HG03108 (cell line): ENCODE data around the gene PPP1CB.
"Not testable (repeated sequence)": the region's sequence is repeated elsewhere in the genome, so short reads cannot be mapped to it uniquely, and the experiment has no call there.

ENCODE experiments used
- ATAC-seq: cut with Tn5 transposase; IDR thresholded peaks from one replicate; pipeline ENCODE4 v1.9.1; 2021; ENCODE audit warnings: moderate library complexity; ENCODE audit not compliant: unreplicated experiment

PPP1CB gene

GRCh38 chr2:28742619-28743018 lies 9.0 kb upstream of the PPP1CB start:
- not testable (repeated sequence) for ATAC-seq

- no peak for ATAC-seq
Measured at GRCh38 chr2:28745225-28745624, 6.4 kb upstream of the PPP1CB start.

DNA sequence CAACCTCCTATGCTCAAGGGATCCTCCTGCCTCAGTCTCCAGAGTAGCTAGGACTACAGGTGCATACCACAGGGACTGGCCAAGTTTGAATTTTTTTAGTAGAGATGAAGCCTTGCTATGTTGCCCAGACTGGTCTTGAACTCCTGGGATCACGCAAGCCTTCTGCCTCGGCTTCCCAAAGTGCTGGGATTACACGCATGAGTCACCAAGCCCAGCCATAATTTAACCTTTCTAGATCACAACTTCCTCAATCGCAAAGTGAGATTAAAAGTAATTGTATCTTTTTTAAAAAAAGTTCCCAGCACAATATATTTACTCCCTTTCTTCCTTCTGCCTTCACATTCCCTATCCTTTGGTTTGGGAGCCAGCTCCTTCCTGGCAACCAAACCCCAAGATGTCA lies 5.8 kb upstream of the PPP1CB start:
- no peak for ATAC-seq

DNA sequence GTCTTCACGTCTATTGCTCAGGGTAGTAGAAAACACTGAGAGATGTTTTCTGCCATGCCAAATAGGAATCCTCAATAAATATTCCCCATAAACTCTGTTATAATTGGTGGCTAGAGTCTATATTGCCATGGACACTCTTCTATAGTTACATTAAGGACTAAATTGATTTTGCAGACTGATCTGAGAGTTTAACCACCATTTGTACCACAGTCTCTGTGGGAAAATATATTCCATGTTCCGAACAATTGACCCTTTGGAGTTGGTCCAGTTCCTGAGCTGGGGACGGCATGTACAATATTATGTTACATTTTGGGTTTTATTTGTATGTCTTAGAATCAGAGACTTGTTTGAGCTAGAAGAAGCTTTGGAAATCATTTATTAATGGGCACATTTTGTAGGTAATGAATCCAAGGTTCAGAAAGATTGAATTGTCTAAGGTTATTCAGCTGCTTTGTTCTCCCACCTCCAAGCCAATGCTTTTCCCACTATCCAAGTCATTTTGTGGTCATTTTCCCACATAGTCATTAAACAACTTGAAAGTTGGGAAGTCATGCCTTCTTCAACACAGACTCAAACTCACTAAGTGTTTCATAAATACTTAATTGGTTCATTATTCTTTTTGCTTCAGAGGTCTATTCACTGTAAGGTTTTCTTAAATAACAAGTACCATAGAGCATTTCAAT lies 5.1 kb upstream of the PPP1CB start:
- no peak for ATAC-seq

- no peak for ATAC-seq
Measured at GRCh38 chr2:28747714-28748113, 3.9 kb upstream of the PPP1CB start.

GRCh38 chr2:28748176-28748575 lies 3.5 kb upstream of the PPP1CB start:
- ATAC-seq: no peak

GRCh38 chr2:28748941-28749340 lies 2.7 kb upstream of the PPP1CB start:
- no peak for ATAC-seq

GRCh38 chr2:28749526-28749925 lies 2.1 kb upstream of the PPP1CB start:
- no peak for ATAC-seq

DNA sequence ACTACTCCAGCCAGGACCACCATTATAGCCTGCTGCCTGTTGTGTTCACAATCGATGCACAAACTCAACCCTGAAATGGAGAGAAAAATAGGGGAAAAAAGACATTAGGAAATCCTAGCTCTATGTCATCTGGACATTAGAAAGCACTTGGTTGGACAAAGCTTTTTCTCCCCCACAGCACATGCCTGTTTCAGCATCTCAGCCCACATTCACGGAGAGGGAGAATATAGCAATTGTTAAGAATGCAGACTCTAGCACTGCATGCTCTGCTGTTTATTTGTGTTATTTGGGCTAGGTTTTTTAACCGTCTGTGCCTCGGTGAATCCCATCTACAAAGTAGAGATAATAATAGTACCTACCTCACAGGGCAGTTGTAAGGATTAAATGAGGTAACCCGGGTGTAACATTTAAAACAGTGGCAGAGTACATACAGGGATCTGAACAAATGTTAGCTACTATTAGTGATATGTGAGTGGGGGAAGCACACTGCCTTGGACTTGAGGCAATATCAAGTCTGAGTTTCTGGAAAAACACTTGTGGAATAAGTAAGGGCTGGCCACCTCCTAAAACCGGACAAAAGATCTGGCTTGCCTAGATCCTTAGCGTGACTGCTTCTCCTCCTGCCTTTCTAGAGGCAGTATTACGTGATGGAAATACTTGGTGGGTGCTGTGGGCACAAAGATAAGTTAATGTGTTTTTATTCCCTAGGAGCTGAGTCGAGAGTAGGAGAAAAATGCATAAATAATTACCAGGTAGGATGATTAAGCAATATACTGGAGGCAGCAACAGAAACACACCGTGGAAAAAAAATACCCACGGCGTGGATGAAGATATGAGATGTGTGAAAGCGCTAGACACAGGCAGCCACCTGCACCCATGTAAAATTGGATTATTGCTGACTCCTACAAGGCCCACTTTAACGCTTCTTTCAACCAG lies 1.0 kb upstream of the PPP1CB start:
- no peak for ATAC-seq

DNA sequence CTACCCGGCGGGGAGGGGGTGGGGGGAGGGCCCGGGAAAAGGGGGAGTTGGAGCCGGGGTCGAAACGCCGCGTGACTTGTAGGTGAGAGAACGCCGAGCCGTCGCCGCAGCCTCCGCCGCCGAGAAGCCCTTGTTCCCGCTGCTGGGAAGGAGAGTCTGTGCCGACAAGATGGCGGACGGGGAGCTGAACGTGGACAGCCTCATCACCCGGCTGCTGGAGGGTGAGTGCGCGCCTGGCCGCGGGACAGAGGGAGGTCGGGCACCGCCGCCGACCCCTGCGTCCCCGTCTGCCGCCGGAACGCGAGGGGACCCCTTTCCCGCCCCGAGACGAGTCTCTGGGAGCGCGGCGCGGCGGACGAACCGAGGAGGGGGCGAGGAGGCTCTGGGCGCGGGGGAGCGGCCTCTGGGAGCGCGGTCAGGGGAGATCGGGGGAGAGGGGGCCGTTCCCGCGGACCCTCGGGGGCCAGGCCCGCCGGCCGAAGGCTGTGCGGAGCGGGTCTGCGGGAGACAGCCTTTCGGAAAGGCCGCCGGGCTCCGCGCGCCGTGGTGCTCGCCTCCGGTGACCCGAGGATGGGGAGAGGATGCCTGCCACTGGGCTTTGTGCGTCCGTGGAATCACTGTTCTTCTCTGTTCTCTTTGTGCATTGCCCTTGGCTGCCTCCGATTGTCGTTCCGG lies 463 bp downstream of the PPP1CB start:
- ATAC-seq: peak; percentile 17

DNA sequence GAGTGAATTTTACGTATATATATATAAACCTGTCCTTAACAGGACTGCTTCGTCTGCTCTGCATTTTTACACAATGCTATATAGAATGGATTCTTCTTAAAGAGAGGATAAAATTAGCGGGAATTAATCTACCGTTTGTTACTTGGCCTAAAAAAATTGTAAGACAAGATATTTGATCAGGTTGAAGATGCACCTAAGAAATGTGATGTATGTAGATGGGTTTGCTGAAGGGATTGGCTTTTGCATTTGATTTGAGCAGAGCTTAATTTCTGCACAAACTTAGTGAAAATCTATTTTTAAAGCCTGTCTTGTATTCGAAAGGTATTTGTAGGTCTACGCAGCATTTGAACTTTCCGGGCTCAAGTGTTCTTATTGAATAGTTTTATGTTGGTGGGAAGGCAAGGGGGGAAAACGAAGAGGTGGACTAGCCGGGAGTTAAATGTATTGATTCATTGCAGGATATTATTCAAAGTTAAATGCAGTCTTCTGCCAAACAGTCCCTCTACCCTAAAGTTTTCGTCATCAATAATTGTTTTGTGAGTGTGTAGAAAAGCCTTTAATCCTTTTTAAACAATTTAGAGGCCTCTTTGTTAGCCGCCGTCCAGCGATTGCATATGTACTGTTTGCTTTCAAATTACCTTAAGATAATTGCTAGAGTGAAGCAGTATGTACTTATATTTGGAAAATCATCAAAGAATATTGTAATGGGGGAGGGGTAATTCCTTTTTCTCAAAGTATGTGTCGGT lies 1.2 kb downstream of the PPP1CB start:
- ATAC-seq: no peak

GRCh38 chr2:28754321-28754720 lies 2.7 kb downstream of the PPP1CB start:
- no peak for ATAC-seq

DNA sequence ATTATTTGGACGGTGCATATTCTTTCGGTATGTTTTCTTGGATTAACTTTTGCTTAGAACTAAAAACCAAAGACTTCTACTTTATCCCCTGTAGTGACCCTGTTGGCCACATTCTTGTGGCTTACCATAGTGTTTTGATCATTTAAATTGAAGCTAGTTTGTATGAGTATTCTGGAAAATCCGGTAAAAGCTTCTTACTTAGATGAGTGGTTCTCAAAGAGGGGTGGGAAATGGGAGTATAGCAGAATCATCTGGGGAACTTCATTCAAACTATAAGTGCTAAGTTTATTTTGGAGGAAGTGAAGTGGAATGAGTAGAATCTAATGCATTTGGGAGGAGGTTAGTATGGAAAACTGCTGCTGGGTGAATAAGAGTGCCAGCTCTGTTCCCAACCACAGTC lies 3.8 kb downstream of the PPP1CB start:
- ATAC-seq: no peak

DNA sequence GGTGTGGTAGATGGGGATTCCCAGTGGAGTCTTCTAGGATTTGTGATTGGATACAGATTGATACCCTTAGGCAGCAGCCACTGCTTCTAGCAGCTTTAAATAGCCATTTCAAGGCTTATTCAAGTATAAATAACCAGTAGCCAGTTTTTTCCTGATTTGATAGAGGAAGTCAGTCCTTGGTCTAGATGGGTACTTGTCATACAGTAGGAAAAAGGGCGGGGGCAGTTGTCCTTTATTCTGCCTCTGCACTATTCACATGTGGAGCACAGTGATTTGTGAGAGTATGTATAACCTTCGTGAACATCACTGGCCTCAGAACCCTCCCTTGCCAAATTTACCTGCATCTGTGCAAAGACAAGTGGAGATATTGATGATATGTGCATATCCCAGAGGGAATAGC lies 6.8 kb downstream of the PPP1CB start:
- no peak for ATAC-seq

GRCh38 chr2:28761420-28761819 lies 9.8 kb downstream of the PPP1CB start:
- no peak for ATAC-seq

DNA sequence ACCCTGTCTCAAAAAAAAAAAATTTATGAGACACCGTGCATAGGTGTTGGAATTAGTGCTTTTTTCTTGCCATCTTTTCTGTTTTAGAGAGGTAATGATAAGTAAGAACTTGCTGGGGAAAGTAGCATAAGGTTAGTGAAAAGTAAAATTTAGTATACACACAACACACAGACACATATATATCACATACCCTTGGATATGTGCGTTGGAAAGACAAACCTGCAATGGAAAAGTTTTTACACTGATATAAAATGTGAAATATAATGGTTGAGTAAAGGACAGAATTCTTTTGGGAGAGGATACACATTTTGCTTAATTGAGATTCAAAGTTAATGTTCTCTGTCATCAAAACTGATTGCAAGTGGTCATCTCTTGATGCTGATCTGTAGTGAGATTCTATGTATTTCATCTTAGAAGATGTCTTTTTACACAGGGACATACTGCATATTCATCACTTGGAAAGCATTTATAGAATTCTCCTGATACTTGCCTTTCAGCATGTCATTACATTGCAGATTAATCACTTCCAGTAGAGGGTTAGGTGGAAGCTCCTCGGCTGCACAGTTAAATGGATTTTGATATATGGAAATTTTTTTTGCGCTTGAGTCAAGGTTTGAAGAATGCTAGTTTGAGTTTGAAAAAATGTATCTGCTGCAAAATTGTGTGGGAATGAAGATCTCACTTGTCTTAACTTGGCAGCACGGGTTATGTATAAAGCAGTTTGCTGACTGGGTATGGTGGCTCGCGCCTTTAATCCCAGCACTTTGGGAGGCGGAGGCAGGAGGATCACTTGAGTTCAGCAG lies 13.5 kb downstream of the PPP1CB start:
- ATAC-seq: no peak

DNA sequence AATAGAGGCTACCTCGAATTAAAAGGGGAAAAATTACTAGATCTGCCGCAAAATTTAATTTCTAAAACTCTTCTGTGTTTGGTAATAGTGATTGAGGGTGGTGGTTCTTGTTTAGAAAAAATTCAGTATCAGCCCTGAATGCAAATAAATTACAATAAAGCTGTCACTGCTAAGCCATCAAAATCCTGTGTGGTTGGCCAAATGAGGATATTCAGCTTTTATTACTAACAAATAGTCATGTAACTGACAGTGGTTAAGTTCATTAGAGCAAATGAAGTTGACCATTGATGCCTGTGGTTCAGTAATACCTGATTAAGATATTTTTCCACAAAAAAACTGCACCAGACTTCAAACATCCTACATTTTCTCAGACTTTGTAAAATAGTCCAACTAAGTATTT lies 14.4 kb downstream of the PPP1CB start:
- ATAC-seq: no peak

DNA sequence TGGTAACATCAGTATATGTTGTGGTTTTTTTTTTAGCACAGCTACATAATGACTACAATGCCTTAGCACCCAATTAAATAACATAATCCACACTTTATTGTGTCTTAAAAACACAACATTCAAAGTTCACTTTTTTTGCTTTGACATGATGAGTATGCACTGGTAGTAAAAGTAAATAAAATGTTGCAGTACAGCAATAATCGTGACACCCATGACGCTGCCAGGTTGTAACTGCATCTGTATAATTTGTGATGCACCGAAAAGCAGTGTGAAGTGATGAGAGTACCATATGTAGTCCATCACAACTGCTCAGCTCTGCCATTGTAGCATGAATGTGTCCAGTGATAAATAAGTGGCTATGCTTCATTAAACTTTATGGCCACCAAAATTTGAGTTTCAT lies 15.7 kb downstream of the PPP1CB start:
- no peak for ATAC-seq

DNA sequence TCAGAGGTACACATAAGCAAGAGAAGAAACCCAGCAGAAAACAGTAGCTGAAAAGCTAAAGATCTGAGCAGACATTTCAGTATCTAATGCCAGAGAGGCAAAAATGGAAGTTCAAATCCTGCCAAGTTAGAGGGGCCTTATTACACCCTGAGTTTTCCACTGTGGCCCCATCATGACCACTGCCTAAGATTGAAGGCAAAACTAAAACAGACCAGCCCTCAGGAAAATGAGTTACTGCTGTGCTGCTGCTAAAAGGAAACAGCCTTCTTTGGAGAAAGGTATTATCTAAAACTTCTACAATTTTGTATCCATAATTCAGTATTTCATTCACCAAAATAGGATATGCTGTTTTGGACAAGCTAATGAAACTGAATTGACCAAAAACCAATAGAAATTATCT lies 16.8 kb downstream of the PPP1CB start:
- no peak for ATAC-seq

DNA sequence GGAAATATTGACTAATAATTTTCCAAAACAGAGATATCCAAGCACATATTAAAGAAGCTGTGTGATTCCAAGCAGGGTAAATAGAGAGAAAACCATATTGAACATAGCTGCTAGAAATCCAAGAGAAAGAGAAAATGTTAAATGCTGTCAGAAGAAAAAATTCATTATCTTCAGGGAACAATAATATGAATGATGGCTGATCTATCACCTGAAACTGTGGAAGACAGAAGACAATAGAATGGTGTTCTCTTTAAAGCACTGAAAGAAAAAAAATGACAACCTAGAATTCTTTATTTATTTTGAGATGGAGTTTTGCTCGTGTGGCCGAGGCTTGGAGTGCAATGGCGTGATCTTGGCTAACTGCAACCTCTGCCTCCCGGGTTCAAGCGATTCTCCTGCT lies 17.3 kb downstream of the PPP1CB start:
- no peak for ATAC-seq
